Anterior cingulate cortex (tissue), 58 donors: ENCODE results near the gene MAMDC4.
"Not testable (repeated sequence)": the region's sequence is repeated elsewhere in the genome, so short reads cannot be mapped to it uniquely, and the experiment has no call there.

Experiments
- DNase-seq, 58 donors: peaks; one replicate each; lab custom pipeline; 2025; lab: John Stamatoyannopoulos, UW

Gene MAMDC4

DNA sequence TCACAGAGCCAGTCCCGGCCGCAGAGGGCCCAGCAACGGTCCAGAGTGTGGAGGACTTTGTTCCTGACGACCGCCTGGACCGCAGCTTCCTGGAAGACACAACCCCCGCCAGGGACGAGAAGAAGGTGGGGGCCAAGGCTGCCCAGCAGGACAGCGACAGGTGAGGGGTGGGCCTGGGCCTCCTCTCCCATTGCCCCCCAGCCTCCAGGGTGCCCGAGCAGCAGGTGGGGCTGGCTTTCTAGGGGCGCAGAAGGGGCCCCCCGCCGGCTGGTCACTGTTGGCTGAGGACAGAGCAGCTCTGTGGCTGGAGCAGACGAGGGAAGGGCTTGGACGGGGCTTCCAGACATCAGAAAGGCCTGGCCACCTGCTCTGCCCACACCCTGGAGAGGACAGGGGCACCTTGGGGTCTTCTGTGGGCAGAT is 14.3 kb upstream of the MAMDC4 start:
- not testable (repeated sequence) for DNase-seq

DNA sequence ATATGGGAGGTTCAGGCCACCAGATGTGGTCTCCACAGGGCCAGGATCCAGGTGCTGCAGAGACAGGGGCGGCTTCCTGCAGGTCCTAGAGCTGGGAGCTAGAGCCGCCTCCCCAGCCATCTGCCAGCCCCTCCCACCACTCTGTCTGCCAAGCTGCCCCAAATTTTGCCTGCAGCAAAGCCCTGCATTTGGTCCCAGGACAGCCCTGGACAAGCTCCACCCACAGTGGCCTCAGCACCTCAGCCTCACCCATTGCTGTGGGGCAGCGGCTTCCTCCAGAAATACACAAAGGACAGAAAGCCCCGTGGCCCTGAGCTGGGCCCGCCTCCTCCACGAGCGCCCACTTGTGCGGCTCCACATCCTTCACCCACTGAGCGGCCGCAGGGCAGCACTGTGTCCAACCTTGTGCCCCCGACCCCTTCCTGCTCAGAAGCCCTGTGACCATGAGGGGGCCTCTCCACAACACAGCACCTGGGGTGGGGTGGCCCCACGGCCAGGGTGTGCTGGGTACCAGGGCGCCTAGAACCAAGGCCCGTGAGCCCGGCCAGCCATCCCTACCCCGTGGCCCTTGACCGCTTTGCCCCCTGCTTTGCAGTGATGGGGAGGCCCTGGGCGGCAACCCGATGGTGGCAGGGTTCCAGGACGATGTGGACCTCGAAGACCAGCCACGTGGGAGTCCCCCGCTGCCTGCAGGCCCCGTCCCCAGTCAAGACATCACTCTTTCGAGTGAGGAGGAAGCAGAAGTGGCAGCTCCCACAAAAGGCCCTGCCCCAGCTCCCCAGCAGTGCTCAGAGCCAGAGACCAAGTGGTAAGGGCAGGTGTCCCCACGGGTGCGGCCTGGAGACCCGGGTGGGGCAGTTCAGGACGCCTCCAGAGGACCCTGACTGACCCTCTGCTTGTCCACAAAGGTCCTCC is 13.6 kb upstream of the MAMDC4 start:
- DNase-seq: no peak

DNA sequence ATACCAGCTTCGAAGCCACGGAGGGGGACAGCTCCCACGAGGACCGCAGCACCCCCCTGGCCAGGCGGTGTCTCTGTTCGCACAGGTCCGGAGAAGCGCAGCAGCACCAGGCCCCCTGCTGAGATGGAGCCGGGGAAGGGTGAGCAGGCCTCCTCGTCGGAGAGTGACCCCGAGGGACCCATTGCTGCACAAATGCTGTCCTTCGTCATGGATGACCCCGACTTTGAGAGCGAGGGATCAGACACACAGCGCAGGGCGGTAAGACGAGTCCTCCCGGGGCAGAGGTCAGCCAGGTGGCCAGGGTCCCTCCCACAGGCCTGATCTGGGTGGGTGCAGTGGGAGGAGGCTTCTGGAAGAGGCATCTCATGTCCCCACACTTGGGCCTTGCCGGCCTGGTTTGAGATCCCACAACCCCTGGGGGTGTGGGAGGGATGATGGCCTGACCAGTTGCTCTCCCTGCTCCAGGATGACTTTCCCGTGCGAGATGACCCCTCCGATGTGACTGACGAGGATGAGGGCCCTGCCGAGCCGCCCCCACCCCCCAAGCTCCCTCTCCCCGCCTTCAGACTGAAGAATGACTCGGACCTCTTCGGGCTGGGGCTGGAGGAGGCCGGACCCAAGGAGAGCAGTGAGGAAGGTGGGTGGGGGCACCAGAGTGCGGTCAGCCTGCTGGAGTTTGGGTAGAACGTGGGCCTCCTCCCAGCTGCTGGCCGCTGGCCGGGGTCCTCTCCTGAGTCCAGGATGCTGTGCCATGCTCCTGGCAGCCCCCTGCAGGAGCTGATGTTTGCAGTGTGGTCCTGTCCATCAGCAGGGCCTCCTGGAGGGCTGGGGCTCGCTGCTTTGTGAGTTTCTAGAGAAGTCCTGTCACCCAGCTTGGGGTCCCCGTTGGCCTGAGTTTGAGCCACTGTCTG is 12.7 kb upstream of the MAMDC4 start:
- no peak for DNase-seq

DNA sequence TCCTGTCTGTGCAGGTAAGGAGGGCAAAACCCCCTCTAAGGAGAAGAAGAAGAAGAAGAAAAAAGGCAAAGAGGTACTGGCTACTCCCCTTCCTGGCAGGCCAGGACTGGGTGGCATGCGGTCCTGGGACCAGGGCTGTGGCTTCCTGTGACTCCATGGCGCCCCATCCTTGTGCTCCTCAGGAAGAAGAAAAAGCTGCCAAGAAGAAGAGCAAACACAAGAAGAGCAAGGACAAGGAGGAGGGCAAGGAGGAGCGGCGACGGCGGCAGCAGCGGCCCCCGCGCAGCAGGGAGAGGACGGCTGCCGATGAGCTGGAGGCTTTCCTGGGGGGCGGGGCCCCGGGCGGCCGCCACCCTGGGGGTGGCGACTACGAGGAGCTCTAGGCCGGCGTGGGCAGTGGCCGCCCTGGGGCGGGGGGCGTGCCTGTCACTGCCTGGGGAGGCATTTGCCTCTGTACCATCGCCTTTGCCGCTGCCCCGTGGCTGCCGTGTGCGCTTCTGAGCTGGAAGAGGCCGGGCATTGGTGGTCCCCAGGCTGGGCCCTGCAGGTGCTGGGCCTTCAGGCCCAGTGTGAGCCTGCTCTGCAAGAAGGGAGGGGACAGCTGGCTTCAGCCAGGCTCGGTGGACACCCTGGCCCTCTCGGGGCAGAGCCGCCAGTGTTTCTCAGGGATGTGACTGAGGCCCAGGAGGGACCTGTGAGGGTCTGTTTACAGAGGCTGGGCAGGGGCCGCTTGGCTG is 11.8 kb upstream of the MAMDC4 start:
- peak in 1 of 58 donors; percentile 13 for DNase-seq

DNA sequence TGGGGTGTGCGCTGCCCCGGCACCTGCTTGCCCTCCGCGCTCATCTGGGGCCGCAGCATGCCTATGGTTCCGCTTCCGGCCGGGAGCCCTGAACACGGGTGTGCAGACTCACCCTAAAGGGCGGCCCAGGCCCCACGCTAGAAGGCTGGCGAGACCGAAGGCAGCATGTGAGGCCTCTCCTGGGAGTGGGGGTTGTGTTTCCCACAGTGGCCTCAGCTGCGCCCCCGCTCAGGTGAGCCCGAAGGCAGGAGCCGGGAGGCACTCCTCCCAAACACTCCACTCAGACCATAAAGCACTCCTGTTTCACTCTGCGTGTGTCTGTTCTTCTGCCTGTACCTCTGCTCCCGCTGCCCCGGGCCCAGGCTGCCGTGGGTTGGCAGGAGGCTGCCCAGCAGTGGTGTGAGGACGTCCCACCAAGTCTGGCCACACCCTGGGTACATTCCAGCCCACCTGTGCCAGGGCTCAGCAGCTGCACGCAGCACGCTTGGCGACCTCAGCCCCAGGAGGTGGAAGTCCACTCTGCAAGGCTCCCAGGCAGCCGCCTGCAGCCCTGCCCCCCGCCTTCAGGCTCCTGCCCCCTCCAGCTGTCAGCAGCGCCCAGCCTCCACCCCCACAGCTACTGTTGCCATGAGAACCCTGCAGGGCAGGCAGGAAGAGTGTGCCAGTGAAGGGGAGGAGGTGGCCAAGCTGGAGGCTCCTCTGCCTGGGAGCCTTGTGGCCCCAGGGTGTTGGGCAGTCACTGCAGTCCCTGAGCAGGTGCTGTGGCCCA is 11.1 kb upstream of the MAMDC4 start:
- DNase-seq: peak in 56 of 58 donors; percentile 13 to 92 (median 76)

DNA sequence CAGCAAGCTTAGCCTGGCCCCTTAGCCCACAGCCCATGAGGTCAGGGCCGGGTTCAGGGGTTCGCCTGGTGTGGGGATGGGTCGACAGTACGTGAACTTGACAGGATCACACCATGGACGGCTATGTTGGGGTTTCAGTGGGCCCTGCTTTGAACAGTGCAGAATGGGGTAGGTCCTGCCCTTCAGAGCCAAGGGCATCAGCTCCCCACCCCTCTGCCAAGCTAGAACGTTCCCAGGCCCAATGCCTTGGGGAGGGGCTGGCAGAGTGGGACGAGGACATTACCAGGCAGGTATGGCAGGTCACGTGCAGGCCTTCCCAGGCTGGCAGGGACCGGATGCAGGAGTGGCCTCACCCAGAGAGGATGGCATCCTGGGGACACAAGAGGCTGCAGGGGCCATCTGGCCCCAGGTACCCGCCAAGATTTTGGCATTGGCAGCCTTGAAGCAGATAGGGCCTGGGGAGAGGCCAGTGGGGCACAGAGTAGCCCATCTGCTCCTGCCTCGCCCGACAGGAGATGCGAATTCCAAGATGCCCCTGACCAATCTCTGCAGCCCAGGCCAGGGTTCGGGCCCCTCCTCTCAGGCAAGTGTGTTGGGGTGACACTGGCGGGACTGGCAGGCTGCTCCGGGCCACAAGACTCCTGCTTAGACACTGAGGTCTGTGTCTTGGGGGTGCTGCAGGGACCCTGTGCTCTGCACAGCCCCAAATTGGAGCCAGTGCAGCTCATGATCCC is 10.3 kb upstream of the MAMDC4 start:
- peak in 2 of 58 donors; percentile 62 to 69 for DNase-seq

DNA sequence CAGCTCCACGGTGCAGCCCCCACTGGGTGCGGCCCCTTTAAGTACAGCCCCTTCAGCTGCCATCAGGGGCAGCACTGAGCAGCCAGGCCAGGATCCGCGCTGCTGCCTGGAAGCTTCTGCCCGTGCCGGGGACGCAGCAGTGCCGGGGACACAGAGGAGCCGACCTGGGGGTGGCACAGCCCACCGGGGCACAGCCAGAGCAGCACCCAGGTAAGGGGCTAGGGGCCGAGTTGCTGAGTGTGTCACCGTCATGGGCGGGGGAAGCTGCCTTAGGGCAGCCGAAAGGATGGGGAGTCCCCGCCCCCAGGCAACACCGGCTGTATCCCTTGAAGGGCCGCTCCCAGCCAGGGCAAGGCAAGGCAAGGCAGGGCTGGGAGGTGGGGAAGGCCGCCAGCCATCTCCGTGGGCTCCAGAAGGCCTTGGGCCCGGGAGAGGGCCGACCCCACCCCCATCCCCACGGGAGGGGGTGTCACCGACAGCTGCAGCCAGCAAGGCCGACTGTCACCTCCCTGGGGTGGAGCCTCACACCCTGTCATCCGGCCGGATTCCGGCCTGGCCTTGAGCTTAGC is 9.7 kb upstream of the MAMDC4 start, which contains the start of gene AJM1:
Gene AJM1 (plus strand): TSS at position 99 of the 569 bp plus-strand sequence. CDS start 1,937 bp downstream, outside the sequence.
- DNase-seq: peak; percentile 31 to 90 (median 72)

DNA sequence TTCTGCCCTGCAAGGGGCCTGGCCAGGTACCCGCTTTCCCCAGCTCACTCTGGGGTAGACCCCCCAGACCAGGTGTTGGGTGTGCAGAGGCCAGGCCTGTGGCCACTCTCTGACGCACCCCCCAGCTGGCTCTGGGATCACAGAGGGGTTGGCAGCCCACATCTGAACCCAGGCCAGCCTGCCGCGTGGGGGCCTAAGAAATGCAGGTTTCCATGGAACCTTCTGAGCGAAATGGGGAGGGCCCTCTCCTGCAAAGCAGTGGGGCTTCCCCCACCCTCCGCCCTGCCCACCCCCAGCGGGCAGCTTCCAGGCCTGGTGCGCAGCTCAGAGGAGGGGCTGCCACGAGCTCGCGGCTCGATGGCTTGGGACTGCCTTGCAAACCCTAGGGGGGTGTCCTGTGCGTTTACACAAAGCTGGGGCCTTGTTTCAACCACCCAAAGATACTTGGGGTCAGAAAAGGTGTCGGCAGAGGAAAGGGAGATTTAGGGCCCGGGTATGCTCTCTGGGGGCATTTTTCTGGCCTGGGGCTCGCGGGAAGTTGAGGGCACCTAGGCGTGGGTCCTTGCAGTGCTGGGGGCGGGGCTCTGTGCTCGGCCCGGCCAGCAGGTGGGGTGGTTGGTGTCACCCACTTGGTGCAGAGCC is 8.9 kb upstream of the MAMDC4 start:
- peak in 32 of 58 donors; percentile 18 to 62 (median 40) for DNase-seq

DNA sequence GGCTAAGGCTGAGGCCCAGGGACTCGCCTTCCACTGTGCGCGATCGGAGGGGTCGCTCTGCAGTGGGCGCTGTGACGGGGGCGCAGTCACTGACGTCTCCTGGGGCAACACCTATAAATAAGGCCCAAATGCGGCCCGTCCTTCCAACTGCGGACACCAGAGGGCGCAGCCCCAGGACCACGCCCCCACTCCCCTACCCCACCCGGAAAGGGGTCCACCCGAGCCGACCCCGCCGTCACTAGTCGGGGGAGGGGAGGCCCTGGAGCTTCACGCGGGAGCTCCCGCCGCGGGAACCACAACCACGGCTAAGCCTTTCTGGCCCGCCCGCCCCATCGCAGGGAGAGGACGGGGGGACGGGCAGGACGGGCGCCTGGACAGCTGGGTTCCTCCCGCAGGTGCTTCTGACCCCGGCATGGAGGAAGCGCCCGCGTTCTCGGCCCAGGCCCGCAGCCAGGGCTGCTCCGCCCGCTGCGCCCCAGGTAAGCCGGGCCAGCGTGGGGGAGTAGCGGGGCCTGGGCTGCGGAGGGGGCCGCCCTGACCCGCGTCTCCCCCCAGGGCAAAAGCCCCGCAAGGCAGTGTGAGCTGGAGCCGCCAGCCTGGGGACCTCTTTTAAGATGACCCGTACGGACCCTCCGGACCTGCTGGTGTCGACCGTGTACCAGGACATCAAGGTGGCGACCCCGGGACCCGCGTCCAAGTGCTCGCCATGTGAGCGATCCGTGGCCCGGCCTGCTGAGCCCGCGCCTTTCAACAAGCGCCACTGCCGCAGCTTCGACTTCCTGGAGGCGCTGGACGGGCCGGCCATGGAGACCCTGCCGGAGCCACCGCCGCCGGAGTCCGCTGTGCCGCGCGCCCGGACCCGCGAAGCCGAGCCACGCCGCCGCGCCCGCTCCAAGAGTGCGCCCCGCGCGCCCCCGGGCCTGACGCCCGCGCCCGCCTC is 8.1 kb upstream of the MAMDC4 start:
- DNase-seq: peak in 7 of 58 donors; percentile 17 to 53 (median 31)

DNA sequence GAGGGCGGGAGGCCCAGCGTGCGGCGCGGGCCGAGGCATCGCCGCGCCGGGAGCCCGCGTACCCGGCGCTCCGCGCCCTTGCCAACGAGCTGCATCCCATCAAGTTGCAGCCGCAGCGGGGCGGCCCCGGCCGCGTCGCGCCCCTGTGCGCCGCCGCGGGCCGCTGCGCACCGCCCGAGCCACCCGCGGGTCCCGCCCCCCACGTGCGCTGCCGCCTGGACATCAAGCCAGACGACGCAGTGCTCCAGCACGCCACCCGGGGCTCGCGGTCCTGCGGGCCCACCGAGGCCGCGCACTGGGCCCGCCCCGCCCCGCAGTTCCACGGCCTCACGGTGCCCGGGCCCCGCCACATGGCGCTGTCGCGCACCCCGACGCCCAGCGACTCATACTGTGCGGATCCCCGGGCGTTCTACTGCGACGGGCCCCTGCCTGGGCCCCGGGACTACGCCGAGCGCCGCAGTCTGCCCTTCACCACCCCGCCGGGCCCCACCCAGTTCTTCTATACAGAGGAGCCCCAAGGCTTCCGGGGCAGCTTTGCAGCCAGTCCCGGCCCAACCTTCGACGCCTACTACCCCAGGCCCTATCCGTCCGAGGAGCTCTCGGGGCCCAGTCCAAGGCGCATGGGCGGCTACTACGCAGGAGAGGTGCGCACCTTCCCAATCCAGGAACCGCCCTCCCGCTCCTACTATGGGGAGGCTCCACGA is 7.2 kb upstream of the MAMDC4 start:
- no peak for DNase-seq

DNA sequence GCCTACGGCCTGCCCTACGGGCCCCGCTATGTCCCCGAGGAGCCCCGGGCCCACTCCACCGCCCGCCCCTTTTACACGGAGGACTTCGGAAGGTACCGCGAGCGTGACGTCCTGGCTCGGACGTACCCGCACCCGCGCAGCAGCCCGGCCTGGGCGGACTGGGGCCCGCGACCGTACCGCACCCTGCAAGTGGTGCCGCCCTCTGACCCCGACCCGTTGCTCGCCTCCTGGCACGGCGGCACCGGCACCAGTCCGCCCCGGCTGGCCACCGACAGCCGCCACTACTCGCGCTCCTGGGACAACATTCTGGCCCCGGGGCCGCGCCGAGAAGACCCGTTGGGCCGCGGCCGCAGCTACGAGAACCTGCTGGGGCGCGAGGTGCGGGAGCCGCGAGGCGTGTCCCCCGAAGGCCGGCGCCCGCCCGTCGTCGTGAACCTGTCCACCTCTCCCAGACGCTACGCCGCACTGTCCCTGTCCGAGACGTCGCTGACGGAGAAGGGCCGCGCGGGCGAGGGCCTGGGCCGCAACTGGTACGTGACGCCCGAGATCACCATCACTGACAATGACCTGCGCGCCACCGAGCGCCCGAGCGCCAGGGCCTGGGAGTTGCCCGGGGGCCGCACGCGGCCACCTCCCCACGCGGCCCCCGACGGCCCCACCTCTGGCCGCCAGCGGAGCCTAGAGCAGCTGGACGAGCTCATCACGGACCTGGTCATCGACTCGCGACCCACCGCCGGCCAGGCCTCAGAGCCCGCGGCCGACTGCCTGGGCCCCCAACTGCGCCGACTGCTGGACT is 6.5 kb upstream of the MAMDC4 start:
- DNase-seq: no peak

DNA sequence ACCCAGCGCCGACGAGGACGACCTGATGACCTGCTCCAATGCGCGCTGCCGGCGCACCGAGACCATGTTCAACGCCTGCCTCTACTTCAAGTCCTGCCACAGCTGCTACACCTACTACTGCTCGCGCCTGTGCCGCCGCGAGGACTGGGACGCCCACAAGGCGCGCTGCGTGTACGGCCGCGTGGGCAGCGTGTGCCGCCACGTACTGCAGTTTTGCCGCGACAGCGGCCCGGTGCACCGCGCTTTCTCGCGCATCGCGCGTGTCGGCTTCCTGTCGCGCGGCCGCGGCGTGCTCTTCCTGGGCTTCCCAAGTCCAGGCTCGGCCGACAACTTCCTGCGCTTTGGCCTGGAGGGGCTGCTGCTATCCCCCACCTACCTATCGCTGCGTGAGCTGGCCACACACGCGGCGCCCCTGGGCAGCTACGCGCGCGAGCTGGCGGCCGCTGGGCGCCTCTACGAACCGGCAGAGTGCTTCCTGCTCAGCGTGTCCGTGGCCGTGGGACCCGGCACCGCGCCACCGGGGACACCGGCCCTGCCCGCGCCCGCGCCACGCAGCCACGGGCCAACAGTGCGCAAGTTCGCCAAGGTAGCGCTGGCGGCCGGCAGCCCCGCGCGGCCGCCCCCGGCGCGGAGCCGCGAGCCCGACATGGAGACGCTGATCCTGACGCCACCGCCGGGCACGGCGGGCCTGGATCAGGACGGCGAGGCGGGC is 5.6 kb upstream of the MAMDC4 start:
- DNase-seq: no peak

DNA sequence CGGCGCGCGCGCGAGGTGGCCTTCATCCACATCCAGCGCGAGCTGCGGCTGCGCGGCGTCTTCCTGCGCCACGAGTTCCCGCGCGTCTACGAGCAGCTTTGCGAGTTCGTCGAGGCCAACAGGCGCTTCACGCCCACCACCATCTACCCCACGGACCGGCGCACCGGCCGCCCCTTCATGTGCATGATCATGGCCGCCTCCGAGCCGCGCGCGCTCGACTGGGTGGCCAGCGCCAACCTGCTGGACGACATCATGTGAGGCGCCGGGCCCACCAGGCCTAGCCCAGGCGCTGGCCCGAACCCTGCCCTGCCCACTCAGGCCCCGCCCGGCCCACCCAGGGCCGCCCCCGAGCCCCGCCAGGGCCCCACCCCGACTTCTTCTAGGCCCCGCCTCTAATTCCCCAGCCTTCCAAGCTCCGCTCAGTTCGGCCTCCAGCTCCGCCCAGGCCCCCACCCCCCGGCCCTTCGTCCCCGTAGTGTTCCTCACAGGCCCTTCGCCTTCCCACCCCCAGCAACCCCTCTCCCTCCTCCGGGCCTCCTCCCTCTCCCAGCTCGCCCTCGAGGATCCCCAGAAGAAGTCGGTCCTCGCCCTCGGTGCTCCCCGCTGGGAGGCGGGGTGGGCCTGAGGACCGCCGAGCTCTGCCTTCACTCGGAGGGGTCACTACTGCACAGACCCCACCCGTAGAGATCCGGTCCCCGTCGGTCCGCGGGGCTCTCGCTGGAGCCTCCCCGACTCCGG is 4.9 kb upstream of the MAMDC4 start:
- DNase-seq: no peak

DNA sequence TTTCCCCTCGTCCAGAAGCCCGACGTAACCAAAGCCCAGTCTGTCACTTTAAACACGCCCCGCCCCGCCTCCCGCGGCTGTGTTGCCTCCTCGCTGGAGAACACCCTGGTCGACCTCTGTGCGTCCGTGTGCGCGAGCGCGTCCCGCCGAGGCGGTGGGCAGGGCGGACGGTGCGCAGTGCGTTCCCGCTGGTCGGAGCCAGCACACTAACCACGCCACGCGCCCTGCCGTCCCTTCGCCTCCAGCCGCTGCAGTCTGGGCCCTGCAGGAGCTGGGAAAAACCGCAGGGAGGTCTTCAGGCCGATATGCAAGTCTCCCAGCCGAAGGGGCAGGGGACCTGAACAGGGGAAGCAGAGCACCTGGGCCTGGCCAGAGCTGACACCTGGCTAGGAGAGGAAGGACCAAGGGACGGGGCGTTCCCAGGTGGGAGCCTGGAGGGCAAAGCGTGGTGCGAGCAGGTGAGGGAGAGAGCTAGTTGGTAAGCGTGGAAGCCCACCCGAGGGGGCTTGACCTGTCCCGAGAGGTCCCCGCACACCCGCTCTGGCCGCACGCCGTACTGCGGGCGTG is 4.2 kb upstream of the MAMDC4 start:
- peak in 8 of 58 donors; percentile 18 to 34 (median 28) for DNase-seq
